ENCODE measurements around the gene CRIP3.
"Not testable (repeated sequence)": the region's sequence is repeated elsewhere in the genome, so short reads cannot be mapped to it uniquely, and the experiment has no call there.

CRIP3 gene

GRCh38 chr6:43347021-43347420 lies 38.4 kb upstream of the CRIP3 start (continued):
- TF ChIP-seq ZNF76 (tag by site-specific recombination; IDR thresholded peaks at IDR 0.05; ENCODE audit: borderline replicate concordance, low read depth) (no peak), KLF10 (tag by site-specific recombination; IDR thresholded peaks at IDR 0.05) (no peak), FEZF1 (tag by site-specific recombination; IDR thresholded peaks at IDR 0.05) (no peak), ZNF692 (tag by site-specific recombination; IDR thresholded peaks at IDR 0.05) (no peak), ZNF341 (tag by site-specific recombination; IDR thresholded peaks at IDR 0.05; ENCODE audit: low read depth) (no peak)

- not testable (repeated sequence) for H3K27ac ChIP-seq (ENCODE audit: extremely low read depth, low read depth, low read length); H3K4me3 ChIP-seq (ENCODE audit: low read depth, low read length); H3K4me1 ChIP-seq (ENCODE audit: control insufficient read depth, insufficient read depth, low read length); H3K9me3 ChIP-seq (ENCODE audit: control insufficient read depth, insufficient read depth, low read depth, low read length)
- ChIA-PET POLR2A (interaction anchor here (0.6 to 0.7 kb wide), 2 partner anchors 12 to 90 kb away, joined by 3 read pairs; no protein-coding TSS in a partner anchor), CTCF (interaction anchor here (1.2 to 2.2 kb wide), 2 partner anchors 11 to 12 kb away, joined by 5 to 9 read pairs; no protein-coding TSS in a partner anchor)
- TF ChIP-seq ZNF121 (tag by site-specific recombination; IDR thresholded peaks at IDR 0.05): peak; percentile 54; the same call in 1 of the 2 replicates
- H3K36me3 ChIP-seq (ENCODE audit: control insufficient read depth in 2 of 2, insufficient read depth in 1 of 2, low read length in 2 of 2): peaks cover 88% of the 10 kb centered on the region in 2 experiments
These were observed 37.6 kb upstream of the CRIP3 start for GRCh38 chr6:43346243-43346642.

- Histone ChIP-seq H3K4me3 (ENCODE audit: low read depth, low read length) (no peak overlapping the region), H3K9me3 (ENCODE audit: control insufficient read depth, insufficient read depth, low read depth, low read length) (no peaks in the 10 kb centered on the region), H3K4me1 (ENCODE audit: control insufficient read depth, insufficient read depth, low read length) (peaks cover 3% of the 10 kb centered on the region; the same call in 1 of the 2 replicates), H3K27ac (ENCODE audit: extremely low read depth, low read depth, low read length) (no peak overlapping the region), H3K36me3 (ENCODE audit: control insufficient read depth in 2 of 2, insufficient read depth in 1 of 2, low read length in 2 of 2) (peaks cover 41 to 76% of the 10 kb centered on the region in 2 experiments)
- no peak for TF ChIP-seq EGR2 (tag by site-specific recombination; IDR thresholded peaks at IDR 0.05; ENCODE audit: low read depth)
- TF ChIP-seq ZNF785 (tag by site-specific recombination; IDR thresholded peaks at IDR 0.05): no peak
- POLR2A ChIA-PET: interaction anchor here (0.6 kb wide), 1 partner anchor 398 kb away, joined by 4 read pairs; no protein-coding TSS in a partner anchor
- CTCF ChIA-PET: interaction anchor here (0.5 to 1.6 kb wide), 9 partner anchors 10 to 198 kb away, joined by 3 to 5 read pairs (median 4); partner anchors contain the start of gene DNPH1
These were observed 30.5 kb upstream of the CRIP3 start for GRCh38 chr6:43339168-43339567.

- CTCF ChIA-PET: interaction anchor here (0.6 to 1.4 kb wide), 4 partner anchors 60 to 168 kb away, joined by 3 to 5 read pairs (median 3); partner anchors contain the start of gene DNPH1
- H3K36me3 ChIP-seq (ENCODE audit: control insufficient read depth in 2 of 2, insufficient read depth in 1 of 2, low read length in 2 of 2): peaks cover 33 to 69% of the 10 kb centered on the region in 2 experiments
- TF ChIP-seq ZBTB6 (tag by site-specific recombination; IDR thresholded peaks at IDR 0.05) (no peak), ZNF610 (tag by site-specific recombination; IDR thresholded peaks at IDR 0.05; ENCODE audit: borderline replicate concordance) (no peak), ZBTB7A (tag by site-specific recombination; IDR thresholded peaks at IDR 0.05; ENCODE audit: low read depth) (no peak), ZNF121 (tag by site-specific recombination; IDR thresholded peaks at IDR 0.05) (no peak)
These were observed 29.6 kb upstream of the CRIP3 start for GRCh38 chr6:43338243-43338642.

GRCh38 chr6:43336382-43336781 lies 27.8 kb upstream of the CRIP3 start:
- ChIA-PET CTCF (interaction anchor here (0.6 to 1.1 kb wide), 5 partner anchors 10 to 407 kb away, joined by 3 to 7 read pairs (median 3); partner anchors contain the start of gene CNPY3), POLR2A (no interaction called here)
- Histone ChIP-seq H3K27ac (ENCODE audit: extremely low read depth, low read depth, low read length) (no peak overlapping the region), H3K9me3 (ENCODE audit: control insufficient read depth, insufficient read depth, low read depth, low read length) (no peaks in the 10 kb centered on the region), H3K36me3 (ENCODE audit: control insufficient read depth in 2 of 2, insufficient read depth in 1 of 2, low read length in 2 of 2) (peaks cover 17 to 51% of the 10 kb centered on the region in 2 experiments), H3K4me3 (ENCODE audit: low read depth, low read length) (no peak overlapping the region), H3K4me1 (ENCODE audit: control insufficient read depth, insufficient read depth, low read length) (peaks cover 3% of the 10 kb centered on the region; the same call in 1 of the 2 replicates)
- TF ChIP-seq BCL6B (tag by site-specific recombination; IDR thresholded peaks at IDR 0.05) (no peak), ZBTB1 (tag by site-specific recombination; IDR thresholded peaks at IDR 0.05) (no peak), ZNF510 (tag by site-specific recombination; IDR thresholded peaks at IDR 0.05; ENCODE audit: insufficient replicate concordance) (no peak), ZNF76 (tag by site-specific recombination; IDR thresholded peaks at IDR 0.05; ENCODE audit: borderline replicate concordance, low read depth) (no peak), PRDM2 (tag by site-specific recombination; IDR thresholded peaks at IDR 0.05; ENCODE audit: borderline replicate concordance) (no peak)

More at GRCh38 chr6:43338243-43338642, 29.6 kb upstream of the CRIP3 start:
- Histone ChIP-seq H3K4me1 (ENCODE audit: control insufficient read depth, insufficient read depth, low read length) (peaks cover 3% of the 10 kb centered on the region; the same call in 1 of the 2 replicates), H3K27ac (ENCODE audit: extremely low read depth, low read depth, low read length) (no peak overlapping the region), H3K4me3 (ENCODE audit: low read depth, low read length) (no peak overlapping the region), H3K9me3 (ENCODE audit: control insufficient read depth, insufficient read depth, low read depth, low read length) (no peaks in the 10 kb centered on the region)
- POLR2A ChIA-PET: no interaction called here
